Measurements from ENCODE around the gene ANO9.
"Not testable (repeated sequence)": the region's sequence is repeated elsewhere in the genome, so short reads cannot be mapped to it uniquely, and the experiment has no call there.

The ANO9 gene

DNA sequence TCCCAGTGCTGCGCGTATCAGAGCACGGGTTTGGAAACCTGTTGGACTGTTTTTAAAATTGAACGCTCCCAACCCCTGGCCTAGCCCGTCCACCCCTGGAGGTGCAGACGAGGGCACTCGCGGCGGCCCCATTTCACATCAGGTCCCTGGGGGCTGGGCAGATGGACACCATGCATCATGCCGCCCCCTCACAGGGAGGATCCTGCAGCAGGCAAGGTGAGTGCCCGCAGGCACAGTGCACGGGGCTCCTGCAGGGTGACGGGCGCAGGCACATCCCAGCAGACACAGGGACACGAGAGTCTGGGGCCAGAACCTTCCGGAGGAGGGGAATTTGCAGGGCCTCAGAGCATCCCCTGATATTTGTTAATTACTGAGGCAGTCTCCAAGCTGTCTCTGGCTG is 7.3 kb downstream of the ANO9 start:
- DNase-seq (ENCODE audit: low read depth), result no peak

DNA sequence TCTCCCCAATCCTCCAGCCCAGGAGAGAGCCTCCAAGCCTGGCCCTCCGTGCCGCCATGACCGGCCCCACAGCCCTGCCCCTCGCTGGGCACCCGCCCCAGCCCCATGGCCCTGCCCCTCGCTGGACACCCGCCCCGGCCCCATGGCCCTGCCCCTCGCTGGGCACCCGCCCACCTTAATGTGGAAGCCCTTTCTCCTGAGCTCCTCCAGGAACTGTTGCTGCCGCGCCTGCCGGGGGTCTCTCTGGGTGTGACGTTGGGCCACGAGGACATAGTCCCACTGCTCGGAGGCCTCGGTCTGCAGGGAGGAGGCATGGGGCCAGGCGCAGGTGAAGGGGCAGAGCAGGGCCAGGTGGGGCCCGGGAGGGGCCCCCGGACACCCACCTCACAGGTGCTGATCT is 8.2 kb downstream of the ANO9 start:
- DNase-seq (ENCODE audit: low read depth), result no peak

DNA sequence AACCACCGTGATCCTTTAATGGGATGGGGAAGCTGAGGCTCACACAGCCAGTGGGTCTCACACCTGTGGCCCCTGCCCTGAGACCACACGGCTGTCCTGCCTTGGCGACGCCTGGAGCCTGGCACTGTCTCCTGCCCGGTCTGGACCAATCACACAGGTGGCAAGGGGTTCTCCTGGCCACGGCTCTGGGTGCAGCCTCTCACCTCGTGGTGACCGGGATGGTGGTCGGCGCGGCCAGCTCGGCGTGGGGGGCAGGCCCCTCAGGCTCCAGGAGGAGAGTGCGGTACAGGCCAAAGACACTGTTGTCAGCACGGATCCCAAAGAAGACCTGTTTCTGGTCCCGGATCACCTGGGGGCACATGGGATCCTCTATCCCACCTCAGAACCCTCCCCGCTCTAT is 8.7 kb downstream of the ANO9 start:
- no peak for DNase-seq (ENCODE audit: low read depth)

DNA sequence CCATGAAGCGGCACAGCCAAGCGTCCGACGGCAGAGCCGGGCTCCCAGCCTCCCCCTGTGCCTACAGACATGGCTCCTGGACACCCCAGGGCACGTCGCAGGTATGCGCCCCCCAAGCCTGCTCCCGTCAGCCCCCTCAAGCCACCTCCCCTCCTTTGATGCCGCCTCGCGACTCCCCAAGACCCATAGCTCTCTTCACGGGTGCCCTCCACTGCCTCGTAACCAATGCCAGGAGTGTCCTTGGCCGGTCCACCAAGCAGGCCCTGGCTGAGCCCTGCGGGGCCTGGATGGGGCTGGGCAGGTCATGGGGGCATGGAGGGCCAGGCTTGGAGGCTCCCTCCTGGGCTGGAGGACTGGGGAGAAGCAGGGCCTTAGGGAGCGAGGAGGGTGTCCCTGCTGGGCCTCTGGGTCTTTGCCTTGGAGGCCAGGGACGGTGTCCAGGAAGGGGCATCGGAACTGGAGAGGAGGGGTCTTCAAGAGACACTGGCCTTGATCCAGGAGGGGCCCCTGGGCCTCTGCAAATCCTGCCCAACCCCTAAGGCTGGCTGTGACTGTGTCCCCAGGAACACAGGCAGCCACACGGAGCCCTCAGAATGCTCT is 9.2 kb downstream of the ANO9 start:
- no peak for DNase-seq (ENCODE audit: low read depth)

DNA sequence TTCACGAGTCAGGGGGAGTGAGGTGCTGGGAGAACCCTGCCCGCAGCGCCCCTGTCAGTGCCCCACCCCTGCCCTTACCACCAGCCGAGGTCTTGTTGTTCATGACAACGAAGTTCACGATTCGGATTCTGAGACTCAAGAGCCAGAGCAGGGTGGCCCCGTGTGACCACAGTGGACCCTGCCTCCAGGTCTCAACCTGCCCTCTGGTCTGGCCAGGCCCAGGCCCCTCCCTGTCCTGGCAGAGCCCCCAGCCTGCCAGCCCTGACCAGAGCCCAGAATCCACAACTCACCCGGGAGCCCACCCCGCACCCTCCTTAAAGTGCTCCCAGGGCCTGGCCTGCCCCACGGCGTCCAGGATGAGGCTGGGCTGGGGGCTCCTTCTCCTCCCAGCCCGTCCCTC is 9.9 kb downstream of the ANO9 start:
- DNase-seq (ENCODE audit: low read depth), result no peak

DNA sequence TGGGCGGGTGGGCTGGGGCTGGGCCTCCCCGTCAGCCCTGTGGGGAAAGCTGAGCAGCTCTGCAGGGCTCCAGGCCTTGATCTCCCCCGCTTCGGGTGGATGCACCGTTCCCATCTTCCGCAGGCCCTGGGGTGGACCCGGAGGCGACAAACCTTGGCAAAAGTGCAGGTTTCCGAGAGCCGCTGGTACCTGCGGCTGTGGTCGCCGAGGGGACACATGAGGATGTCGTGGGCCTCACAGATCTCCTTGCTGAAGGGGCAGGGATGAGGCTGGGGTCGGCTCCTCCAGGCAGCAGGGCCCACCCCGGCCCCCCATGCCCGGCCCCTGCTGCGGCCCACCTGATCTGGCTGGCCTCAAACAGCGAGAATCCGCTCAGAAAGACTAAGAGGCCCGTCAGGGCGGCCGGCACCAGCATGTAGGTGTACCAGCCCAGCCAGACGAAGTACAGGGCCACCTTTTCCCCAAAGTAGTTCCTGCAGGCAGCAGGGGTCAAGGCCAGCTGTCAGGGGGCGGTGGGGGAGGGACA is 11.8 kb downstream of the ANO9 start:
- no peak for DNase-seq (ENCODE audit: low read depth)

DNA sequence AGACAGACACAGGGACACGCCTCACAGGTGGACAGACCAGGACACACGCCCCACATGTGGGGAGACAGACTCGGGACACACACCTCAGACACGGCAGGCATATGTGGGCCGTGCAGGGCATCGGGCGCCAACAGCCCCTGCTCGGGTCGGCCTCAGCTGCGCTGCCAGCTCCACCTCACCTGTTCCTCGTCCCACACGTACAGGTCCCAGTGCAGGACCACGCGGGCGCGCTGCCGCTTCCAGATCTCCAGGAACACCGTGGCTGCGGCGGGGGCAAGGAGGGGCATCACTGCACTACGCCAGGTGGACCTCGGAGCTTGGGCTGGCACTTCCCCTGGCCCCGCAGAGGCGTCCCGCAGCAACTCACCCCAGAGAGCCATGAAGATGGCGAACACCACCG is 12.4 kb downstream of the ANO9 start:
- DNase-seq (ENCODE audit: low read depth), result no peak

DNA sequence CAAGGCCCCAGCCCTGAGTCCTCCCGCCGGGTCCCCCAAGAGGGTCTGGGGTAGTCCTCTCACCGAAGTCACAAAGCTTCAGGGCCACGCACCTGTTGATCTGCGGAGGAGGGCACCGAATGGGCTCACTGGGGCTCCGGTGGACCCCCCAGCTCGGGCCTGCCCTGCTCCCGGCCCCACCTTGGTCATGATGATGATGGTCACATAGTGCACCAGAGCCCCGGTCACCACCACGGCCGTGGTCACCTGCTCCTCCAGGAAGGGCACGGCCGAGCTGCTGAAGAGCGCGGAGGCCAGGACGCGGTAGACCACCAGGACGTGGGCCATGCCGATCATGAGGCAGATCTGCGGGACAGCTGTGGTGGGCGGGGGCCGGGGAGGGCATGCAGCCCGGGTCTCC is 13.5 kb downstream of the ANO9 start:
- DNase-seq (ENCODE audit: low read depth), result no peak

DNA sequence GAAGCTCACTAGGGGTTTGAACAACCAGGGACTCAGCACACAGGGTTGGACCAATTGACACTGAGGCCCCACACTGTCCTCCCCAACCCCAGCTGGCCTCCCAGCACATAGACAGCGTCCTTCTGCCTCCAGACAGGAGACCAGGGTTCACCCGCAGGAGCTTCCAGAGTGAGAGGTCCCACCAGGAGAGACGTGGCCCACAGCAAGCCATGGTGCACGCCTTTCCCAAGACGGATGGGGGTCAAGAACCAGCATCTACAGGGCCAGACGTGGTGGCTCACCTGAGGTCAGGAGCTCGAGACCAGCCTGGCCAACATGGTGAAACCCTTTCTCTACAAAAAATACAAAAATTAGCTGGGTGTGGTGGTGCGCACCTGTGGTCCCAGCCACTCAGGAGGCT is 15.0 kb downstream of the ANO9 start:
- DNase-seq (ENCODE audit: low read depth), result no peak

DNA sequence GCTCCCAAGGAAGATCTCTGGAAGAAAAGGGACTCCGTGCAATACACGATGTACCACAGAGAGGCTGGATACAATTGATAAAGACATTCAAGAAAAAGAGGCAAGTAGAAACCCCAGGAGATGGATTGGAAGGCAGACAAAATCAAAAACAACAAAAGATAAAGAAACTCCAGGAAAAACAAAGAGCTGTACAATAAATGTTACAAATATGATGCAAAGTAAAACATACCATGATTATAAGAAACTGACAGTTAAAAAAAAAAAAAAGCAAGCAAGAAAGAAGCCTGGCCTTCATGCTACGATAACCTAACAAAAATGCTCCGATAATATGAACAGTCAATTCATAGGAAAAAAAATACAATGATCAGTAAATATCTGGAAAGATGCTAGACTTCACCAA is 16.5 kb downstream of the ANO9 start:
- no peak for DNase-seq (ENCODE audit: low read depth)

DNA sequence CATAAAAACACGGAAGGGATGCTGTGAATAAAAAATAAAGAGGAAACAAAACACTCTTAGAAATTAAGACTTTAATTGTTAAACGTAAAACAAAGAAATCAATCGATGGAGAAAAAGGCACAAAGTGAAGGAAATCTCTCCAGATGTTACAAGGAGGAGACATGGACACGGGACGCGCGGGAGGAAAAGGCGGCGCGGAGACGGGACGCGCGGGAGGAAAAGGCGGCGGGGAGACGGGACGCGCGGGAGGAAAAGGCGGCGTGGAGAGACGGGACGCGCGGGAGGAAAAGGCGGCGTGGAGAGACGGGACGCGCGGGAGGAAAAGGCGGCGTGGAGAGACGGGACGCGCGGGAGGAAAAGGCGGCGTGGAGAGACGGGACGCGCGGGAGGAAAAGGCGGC is 17.0 kb downstream of the ANO9 start:
- not testable (repeated sequence) for DNase-seq (ENCODE audit: low read depth)

DNA sequence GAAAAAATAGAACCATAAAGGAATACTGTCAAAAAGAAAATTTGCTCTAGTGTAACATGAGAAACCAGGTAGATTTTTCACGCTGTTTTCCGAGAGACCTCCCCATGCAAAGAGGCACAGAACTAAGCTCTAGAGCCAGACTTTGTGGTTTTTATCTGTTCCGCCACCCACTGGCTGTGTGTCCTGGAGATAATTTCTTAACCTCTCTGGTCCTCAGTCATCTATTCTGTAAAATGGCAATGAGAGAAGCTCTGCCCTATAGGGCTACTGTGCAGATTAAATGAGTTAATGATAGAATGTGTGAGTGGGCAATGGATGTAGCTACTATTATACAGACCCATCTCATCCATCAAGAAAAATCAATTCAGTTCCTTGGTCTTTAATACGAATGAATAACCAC is 17.6 kb downstream of the ANO9 start:
- DNase-seq (ENCODE audit: low read depth), result no peak

DNA sequence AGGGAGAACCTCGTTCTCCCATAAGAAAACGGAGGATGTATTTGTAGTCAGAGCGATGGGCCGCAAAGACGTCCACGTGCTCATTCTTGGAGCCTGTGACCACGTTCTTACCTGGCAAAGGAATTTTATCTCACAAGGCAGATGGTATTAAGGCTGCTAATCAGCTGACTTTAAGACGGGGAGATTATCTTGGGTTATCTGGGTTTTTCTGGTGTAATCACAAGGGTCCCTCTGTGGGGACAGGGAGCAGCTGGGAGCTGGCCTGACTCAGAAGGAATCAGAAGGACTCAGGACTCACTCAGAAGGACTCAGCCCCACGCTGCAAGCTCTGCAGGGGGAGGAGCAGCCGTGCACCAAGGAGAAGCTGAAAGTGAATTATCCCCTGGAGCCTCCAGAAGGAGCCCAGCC is 19.6 kb downstream of the ANO9 start:
- no peak for DNase-seq (ENCODE audit: low read depth)

DNA sequence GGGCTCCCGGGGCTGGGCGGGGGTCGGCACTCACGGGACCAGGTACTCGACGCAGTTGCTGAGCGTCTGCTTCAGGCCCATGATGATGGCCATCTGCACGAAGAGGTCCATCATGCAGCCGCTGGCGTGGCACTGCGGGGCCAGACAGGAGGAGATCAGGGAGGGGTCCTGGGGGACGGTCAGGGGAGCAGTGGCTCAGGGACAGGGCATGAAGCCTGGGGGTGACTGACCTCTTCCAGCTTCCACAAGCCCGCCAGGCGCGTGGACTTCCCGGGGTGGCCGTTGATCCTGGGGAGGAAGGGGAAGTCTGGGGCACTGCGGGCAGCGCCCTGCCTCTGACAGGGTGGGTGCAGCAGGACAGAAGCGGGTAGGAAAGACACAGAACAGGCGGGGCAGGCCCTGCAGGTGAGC is 20.9 kb downstream of the ANO9 start:
- DNase-seq (ENCODE audit: low read depth), result no peak

DNA sequence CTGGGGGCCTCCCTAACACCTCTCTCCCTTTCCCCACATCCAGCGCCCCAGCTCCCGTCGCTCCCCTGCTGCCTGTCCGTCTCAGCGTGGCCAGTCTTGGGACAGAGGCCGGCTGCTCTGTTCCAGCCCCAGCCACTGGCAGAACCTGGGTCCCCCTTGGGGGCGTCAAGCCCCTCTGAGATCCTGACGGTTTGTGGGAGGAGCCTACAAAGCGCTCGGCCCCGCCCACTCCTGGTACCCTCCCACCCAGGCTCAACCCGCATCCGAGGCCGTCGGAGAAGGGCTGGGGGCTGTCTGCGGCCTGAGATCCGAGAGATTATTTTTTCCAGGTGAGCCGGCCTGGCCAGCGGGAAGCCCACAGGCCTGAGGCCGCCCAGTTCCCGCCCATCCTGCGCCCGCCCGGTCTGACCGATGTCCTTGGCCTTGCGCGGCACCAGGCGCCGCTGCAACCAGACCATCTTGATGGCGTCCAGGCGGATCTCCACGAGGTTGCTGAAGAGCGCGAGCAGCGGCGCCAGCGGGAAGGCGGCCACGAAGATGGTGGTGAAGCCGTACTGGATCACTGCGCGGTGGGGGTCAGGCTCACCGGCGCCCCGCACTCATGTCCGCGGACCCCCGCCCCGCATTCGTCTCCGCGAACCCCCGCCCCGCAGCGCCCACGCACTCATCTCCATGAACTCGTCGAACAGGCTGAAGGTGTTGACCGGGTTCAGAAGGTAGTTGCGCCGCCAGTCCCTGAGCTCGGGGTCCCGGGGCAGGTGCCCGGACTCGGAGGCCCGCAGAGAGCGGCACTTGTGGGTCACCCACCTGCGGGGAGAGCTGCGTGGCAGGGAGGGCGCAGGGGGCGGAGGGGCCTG is 21.5 kb downstream of the ANO9 start:
- no peak for DNase-seq (ENCODE audit: low read depth)

DNA sequence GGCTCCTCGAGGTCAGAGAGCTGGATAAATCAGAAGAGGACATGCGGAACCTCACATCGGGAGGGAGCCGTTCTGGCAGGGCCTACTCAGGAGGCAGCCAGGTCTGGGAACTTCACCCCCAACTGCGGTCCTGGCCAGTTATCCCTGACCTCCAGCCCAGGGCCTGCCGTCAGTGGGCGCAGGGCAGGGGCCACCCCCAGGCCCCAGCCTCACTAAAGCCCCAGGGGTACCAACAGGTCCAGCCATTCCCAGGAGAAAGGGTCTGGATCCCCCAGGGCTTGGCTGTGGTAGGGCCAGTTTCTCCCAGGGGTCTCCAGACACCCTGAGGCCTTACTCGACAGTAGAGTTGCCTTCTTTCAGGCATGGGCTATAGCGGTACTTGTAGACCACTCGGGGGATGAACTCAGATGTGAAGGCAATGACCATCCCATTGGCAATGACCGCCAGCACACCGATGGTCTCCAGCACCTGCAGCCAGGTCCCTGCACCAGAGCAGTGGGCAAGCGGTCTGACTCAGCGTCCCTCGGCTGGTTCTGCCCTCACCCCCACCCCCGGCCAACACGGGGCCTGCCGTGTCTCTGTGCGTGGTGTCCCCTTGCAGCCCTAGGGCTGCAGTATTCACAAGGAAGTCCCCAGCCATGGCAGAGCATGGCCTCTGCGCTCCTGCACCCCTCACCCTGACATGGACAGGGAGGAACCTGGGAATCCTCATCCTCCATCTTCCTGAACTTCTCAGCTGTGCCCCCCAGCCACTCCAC is 22.4 kb downstream of the ANO9 start:
- no peak for DNase-seq (ENCODE audit: low read depth)

DNA sequence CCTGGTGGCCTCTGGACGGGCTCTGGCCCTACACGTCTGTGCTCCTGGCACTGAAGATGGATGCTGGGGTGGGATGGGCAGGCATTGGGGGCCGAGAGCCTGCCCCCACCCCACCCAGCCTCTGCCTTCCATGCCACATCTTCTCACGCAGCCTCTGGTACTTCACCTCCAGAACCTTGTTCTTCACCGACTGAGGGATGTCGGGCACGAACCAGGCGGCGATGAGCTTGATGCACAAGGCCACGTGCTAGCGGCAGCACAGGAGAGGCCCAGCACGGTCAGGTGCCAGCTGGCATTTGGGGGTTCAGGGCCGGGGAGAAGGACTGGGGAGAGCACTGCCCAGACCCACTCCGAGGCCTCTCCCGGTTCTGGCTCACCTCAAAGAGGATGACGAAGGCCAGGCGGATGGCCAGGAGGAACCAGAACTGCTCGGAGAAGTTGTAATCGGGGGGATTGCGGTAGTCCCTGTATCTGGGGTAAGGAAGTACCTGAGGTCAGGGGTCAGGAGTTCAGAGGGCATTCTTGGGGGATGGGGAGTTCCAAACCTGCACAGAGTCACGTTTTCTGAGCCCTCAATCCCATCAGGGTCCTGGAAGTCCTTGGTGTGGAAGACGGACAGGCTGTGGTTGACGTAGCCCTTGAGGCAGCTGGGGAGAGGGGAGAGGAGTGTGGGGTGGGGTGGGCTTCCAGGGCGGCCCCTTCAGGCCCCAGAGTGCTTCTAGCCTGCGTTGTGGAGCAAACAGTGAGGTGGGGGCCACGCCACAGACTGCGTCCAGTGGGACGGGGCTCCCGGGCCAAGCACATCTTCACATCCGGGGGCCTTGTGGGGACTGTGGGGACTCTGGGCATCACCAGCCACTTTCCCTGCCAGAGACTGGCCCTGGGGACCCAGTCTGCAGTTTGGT is 23.2 kb downstream of the ANO9 start:
- no peak for DNase-seq (ENCODE audit: low read depth)

DNA sequence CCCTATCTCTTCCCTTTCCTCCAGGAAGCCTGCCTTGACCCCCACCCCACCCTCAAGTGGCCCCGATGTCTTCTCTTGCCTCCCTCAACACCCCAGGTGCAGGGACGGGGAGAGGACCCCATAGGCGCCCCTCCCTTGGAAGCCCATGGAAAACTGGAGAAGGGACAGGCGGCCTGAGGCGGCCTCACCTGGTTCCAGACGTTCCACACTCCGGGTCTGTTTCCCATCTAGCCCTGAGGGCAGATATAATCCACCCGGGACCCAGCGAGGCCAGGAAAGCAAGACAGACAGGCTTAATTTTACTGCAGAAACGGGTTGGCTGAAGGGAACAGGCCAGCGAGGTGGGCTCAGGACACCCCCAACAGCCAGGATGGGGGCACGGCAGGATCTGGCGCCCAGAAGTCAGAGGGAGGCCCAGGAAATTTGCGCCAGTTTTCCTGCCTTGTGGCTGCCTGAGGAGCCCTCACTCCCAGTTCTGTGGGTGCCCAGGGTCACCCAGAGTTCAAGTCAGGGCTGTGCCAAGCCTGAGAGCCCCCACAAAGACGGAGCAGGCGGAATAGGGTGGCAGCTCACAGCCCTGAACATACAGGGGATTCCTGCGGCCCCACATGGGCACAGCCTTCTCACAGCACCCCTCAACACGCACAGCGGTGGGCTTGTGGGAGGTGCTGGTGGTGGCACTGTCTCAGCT is 24.0 kb downstream of the ANO9 start:
- DNase-seq (ENCODE audit: low read depth), result no peak

DNA sequence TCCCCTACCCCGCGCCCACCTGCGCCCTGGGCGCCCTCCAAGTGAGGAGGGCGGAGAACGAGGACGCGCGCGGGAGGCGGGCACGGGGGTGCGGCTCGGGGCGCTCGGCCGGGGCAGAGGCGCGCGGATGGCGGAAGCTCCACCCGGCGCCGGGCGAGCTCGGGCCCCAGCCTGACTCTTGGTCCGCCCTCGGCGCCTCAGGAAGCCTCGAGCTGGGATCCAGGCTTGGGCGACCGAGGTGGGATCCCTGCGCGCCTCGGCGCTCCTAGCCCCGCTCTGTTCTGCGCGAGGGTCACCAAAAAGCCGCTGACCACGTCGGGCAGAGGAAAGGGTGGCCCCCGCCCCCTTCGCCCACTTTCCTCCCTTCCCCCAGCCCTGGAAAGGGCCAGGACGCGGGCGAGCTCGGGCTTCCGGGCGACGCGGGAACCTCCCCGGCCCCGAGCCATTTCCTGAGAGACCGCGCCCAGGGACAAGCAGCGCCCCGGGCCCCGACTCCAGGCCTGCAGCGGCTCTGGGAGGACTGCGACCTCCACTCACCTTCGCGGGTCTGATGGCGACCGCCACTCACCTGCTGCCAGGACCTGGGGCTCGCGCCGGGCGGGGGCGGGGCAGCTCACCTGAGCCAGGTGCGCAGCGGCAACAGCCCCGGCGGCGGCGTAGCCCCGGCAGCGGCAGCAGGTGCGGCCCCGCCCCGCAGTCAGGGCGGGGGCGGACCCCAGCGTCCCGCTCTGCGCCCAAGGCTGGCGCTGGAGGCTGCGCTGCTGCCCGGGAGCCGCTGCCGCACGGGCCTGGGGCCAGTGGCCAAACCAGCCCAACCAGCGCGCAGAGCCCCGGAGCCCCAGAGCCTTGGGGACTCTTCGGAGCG is 24.8 kb downstream of the ANO9 start:
- DNase-seq (ENCODE audit: low read depth), result no peak

DNA sequence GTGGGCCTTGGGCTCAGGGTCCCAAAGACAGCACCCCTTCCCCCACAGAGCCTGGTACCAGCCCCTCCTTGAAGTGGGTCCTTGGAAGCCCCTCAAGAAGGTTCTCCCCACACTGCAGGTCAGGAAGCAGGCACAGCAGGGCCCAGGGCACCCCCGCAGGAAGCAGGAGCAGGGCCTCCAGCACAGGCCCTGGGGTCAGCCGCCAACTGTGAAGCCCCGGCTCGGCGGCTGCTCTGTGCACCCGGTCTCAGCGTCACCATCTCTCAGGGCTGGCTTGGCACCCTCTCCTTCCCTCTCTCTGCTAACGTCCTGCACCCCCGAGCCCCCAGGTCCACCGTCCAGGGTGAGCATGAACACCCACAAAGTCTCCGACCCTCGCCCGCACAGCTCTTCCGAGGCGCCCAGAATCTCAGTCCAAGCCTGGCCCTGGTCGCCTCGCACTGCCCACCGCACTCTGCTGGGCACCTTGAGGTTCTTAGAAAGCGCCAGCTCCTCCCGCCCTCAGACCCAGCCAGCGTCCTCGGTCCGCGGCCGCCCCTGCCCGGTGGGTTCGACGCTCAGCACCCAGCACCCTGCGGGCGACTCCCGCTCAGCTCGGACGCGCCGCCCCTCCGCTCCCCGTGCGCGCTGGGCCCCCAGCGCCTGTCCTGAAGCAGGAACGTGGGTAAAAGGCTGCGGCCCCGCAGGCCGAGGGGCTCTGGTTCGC is 25.6 kb downstream of the ANO9 start:
- no peak for DNase-seq (ENCODE audit: low read depth)
